Measurements from ENCODE around the gene TEKT1. TPM values are rescaled to one million over a fixed set of nuclear protein-coding genes. Genes with fewer than 3 reads are reported as not detected.

Gene TEKT1
- total and polyA plus RNA-seq, 3 donors from 2014 or later = 7.0 to 61.3 (median 15.6) TPM

DNA sequence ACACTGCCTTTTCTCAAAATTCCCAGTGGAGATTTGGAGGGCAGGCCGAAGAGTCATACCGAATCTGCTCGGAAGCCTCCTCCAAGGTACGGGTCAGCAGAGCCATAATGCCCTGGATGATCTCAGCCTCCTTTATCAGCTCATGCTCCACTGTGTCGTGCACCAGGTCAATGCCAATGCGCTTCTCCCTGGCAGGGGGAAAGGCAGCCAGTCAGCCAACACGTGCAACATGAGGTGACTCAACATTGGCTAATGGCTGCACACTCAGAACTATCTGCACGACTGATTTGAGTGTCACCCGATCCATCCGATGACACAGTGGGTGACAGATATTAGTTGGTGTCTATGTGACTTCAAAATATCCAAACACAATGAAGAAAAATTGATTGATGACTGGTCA is 15.8 kb downstream of the TEKT1 start:
- Histone ChIP-seq H3K27ac (no peak overlapping the region), H3K36me3 (ENCODE audit: low read depth, missing control alignments) (no peaks in the 10 kb centered on the region), H3K9me3 (no peaks in the 10 kb centered on the region), H3K4me1 (no peaks in the 10 kb centered on the region), H3K4me3 (no peak overlapping the region), H3K27me3 (no peaks in the 10 kb centered on the region)
- no peak for DNase-seq
- 70 to 83% methylated on average over 8 to 10 of the region's 10 CpGs for WGBS, 2 donors
- intact Hi-C loops (cut with DNase I; ENCODE audit: low total_unique reads) = no loop called here
- no peak for TF ChIP-seq POLR2A (IDR thresholded peaks at IDR 0.05)
- no peak for TF ChIP-seq CTCF (IDR thresholded peaks at IDR 0.05)

- WGBS, 2 donors = 58 to 64% methylated on average over 9 of the region's 9 CpGs
- H3K27ac ChIP-seq = no peak overlapping the region
- TF ChIP-seq CTCF (IDR thresholded peaks at IDR 0.05) (no peak), POLR2A (IDR thresholded peaks at IDR 0.05) (no peak)
- H3K36me3 ChIP-seq (ENCODE audit: low read depth, missing control alignments) = no peaks in the 10 kb centered on the region
- H3K4me3 ChIP-seq = no peak overlapping the region
- no peaks in the 10 kb centered on the region for H3K27me3 ChIP-seq
- DNase-seq = no peak
- intact Hi-C loops (cut with DNase I; ENCODE audit: low total_unique reads) = no loop called here
- no peaks in the 10 kb centered on the region for H3K9me3 ChIP-seq
- H3K4me1 ChIP-seq = no peaks in the 10 kb centered on the region
These were observed 19.2 kb downstream of the TEKT1 start for GRCh38 chr17:6812295-6812694.

GRCh38 chr17:6811510-6811909 is 20.0 kb downstream of the TEKT1 start:
- TF ChIP-seq CTCF (IDR thresholded peaks at IDR 0.05) (no peak), POLR2A (IDR thresholded peaks at IDR 0.05) (no peak)
- Histone ChIP-seq H3K36me3 (ENCODE audit: low read depth, missing control alignments) (no peaks in the 10 kb centered on the region), H3K27me3 (no peaks in the 10 kb centered on the region), H3K4me1 (no peaks in the 10 kb centered on the region), H3K4me3 (no peak overlapping the region), H3K9me3 (no peaks in the 10 kb centered on the region), H3K27ac (no peak overlapping the region)
- intact Hi-C loops (cut with DNase I; ENCODE audit: low total_unique reads) = no loop called here
- DNase-seq = no peak
- WGBS, 2 donors = 87 to 89% methylated on average over 8 to 9 of the region's 9 CpGs

- 92% methylated on average over 13 of the region's 13 CpGs for WGBS, 2 donors
- H3K4me3 ChIP-seq = no peak overlapping the region
- H3K9me3 ChIP-seq = no peaks in the 10 kb centered on the region
- no peak for DNase-seq
- H3K4me1 ChIP-seq = no peaks in the 10 kb centered on the region
- no peaks in the 10 kb centered on the region for H3K36me3 ChIP-seq (ENCODE audit: low read depth, missing control alignments)
- TF ChIP-seq CTCF (IDR thresholded peaks at IDR 0.05) (no peak), POLR2A (IDR thresholded peaks at IDR 0.05) (no peak)
- intact Hi-C loops (cut with DNase I; ENCODE audit: low total_unique reads) = no loop called here
- no peak overlapping the region for H3K27ac ChIP-seq
- H3K27me3 ChIP-seq = no peaks in the 10 kb centered on the region
These were observed 31.0 kb downstream of the TEKT1 start for GRCh38 chr17:6800422-6801027.

DNA sequence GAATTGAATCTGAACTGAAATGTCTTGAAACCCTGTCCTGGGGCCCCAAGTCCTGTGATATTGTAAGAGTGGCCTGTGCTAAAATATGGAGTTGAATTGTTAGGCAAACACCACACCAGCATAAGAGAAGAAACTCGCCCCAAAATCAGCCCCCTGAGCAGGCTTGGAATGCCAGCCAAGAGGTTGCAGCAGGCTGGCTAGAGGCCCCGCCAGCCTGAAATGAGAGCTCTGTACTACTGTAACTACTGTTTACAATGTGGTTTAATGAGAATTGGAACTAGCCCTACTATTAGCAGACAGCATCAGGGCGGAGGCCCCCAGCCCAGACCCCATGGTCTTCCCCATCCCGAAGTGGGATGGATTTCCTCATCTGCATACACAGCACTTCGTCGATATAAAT is 31.8 kb downstream of the TEKT1 start:
- Histone ChIP-seq H3K4me3 (no peak overlapping the region), H3K9me3 (no peaks in the 10 kb centered on the region), H3K27ac (no peak overlapping the region), H3K4me1 (no peaks in the 10 kb centered on the region), H3K27me3 (no peaks in the 10 kb centered on the region), H3K36me3 (ENCODE audit: low read depth, missing control alignments) (no peaks in the 10 kb centered on the region)
- no peak for DNase-seq
- intact Hi-C loops (cut with DNase I; ENCODE audit: low total_unique reads) = no loop called here
- TF ChIP-seq POLR2A (IDR thresholded peaks at IDR 0.05) (no peak), CTCF (IDR thresholded peaks at IDR 0.05) (no peak)
- 74 to 79% methylated on average over 6 of the region's 6 CpGs for WGBS, 2 donors

Measured in testis (tissue), 3 donors.